GM18951 (cell line): ENCODE measurements around the gene OPCML.

Experiments
- POLR2A ChIP-seq: IDR thresholded peaks from 4 replicates; pipeline ENCODE4 v1.6.1; 2011; ENCODE audit warnings: mild to moderate bottlenecking; ENCODE audit not compliant: insufficient read length, insufficient read depth; ENCODE audit errors: extremely low read depth
- in situ Hi-C: fragments of 300-500 bp; cut with MboI; formaldehyde crosslinking; loops from one replicate; pipeline ENCODE4 v1.12.0; 2022; ENCODE audit warnings: low sequenced_read_pairs, mixed read lengths, inconsistent platforms; ENCODE audit not compliant: unreplicated experiment

Gene OPCML

DNA sequence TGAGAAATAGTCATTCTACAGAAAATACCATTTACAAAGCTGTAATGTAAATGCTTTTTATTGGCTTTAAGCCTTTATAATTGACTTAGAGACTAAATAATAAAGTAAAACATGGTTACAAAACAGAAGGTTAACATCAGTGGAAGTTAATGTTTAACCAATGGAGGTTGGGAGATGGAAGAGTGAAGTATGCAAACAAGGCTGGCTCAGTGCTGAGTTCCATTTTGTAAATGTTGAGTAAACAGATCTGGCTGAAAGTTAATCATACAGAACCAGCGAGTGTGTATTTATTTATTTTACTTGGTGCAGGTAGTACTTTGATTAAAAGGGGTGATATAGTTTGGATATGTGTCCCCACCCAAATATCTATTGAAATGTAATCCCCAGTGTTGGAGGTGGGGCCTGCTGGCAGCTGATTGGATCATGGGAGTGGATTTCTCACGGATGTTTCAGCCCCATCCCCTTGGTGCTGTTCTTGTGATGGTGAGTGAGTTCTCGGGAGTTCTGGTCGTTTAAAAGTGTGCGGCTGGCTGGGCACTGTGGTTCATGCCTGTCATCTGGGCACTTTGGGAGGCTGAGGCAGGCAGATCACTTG, 827.4 kb downstream of the OPCML start:
- in situ Hi-C loops: no loop called here
- no peak for TF ChIP-seq POLR2A

- in situ Hi-C loops: no loop called here
- TF ChIP-seq POLR2A: no peak
These were observed 839.4 kb downstream of the OPCML start for GRCh38 chr11:132692891-132693290.

DNA sequence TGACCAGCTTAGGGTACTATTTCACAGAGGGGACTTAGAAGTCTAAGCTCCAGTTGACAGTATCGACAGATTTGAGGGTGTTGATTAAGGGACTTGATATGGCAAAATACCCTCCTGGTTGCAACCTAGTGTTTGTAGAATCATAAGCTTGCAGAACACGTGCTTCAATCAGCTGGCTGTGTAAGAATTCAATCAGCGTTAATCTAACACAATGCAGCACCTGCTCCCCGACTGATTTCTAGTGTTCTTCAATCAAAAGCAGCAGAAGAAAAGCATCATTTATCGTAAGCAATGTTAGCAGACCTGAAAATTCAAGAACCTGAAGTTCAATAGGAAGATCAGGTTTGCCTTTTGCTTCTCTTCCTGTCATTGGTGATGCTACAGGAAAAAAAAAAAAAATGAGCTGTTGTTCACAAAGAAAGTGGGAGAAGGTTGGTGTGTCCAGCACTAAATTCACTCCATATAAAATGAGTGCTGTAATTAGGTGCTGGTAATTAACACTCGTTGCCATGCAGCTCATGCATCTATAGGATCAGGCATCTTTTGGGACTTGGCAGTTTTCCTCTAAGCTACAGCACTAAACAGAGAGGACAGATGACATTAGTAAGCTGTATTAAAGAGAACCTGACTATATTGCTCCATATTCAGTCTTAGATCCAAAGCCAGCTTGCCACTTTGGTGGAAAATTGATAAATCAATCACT, 840.3 kb downstream of the OPCML start:
- TF ChIP-seq POLR2A: no peak
- in situ Hi-C loops: no loop called here

DNA sequence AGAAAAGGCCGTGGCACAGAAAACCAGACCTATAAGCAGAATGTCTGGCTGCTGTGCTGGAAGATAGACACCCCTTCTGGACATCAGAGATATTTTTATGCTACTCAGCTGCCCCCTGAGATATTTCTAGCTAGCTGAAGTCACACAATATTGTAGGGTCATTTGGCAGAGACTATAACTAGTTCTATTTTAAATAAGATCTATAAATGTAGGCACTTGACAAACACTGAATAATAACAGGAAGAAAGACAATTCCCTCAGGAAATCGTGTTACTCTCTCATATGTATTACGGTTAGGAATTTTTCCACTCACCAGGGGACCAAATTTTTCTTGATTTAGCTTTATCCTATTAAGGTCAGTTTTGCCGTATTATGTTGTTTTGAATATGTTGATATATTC, 845.4 kb downstream of the OPCML start:
- TF ChIP-seq POLR2A: no peak
- in situ Hi-C loops: no loop called here

DNA sequence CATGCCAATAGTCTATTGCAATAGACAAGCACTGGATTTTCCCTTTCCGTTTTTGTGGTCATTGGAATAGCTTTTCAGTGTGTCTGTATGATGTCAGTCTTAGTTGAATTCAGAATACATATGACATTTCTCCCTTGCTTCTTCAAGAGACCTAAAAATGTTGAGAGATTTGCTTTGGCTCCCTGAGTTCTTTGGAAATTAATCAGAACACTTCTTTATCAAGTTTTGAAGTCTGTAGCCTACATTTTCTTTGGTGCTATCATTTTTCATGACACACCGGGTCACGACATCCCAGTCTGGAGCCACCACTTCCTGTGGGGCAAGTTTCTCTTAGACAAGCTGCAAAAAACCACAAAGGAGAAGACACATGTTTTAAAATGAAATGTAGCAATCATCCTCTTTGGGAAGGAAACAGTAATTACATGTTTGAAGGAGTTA, 847.1 kb downstream of the OPCML start:
- in situ Hi-C loops: no loop called here
- no peak for TF ChIP-seq POLR2A

DNA sequence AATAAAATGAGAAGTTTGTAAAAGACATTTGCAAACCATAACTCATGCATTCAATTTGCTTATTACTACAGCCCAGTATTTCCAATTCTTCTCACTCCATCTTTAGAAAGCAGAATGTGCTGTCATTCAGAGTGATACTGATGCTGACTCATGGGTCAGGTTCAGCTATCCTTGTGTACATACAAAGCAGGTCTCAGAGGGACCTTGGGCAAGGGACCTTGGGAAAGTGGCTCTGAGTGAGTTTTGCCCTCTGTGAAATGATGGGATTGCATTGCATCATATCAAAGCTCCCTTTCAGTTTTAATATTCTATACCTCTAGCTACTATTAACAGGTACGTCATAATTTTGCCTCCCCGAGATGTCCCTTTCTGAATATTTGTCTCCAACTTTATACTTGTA, 848.7 kb downstream of the OPCML start:
- no peak for TF ChIP-seq POLR2A
- in situ Hi-C loops: no loop called here

DNA sequence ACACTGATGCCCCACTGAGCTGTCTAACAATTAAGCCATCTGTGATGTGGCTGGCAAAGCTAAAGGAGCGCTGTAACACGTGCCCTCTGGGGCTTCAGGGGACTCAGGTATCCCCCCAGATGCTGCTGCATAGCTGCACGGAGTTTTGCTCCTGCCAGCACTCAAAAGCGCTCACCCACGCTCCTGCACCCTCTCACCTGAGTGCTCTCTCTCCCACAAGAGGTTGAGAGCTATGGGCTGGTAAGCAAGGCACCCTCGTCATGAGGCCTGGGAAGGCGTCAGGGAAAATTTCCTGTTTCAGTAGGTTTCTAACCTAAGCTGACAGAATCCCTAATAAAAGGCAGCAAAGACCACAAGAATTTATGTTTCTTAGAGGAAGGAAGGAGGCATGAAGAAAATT, 850.3 kb downstream of the OPCML start:
- in situ Hi-C loops: no loop called here
- TF ChIP-seq POLR2A: no peak

DNA sequence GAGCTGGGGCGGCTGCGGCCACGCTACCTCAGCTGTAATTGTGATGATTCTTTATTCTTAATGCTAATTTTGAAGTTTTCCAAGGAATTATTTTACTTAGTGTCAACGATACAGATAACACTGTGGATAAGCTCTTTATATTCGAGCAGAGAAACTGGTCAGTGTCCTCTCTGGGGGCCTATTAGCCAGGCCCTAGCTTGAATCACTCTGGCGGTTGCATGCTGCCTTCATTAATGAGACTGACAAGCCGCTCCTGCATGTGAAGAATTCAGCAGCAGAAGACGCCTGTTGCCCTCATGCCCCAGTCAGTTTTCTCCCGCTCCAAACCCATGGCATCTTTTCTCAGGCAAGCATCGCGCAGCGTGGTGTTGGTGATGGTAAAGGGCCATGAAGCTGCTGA, 851.7 kb downstream of the OPCML start:
- no peak for TF ChIP-seq POLR2A
- in situ Hi-C loops: no loop called here

DNA sequence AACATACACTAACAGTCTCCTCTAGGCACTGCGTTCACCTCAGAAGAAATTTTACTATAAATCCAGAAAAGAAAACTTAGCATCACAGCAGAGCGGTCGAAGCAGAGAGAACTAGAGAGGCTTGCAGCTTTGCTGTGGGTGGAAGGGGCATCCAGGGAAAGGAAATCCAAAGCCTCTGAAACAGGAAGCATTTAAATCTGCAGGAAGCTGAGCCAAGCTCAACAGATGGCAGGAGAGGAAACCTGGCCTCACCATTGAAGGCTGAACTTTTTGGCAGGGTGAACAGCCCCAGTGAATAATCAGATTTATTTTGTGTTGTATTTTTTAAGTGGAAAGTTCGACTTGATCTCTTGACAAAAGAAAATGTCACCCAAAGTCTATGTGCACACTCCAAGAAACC, 858.1 kb downstream of the OPCML start:
- in situ Hi-C loops: no loop called here

GRCh38 chr11:132671851-132672370, 860.4 kb downstream of the OPCML start:
- in situ Hi-C loops: no loop called here

More for the DNA sequence above, 858.1 kb downstream of the OPCML start:
- no peak for TF ChIP-seq POLR2A

GRCh38 chr11:132670921-132671675, 861.2 kb downstream of the OPCML start:
- in situ Hi-C loops: no loop called here
- TF ChIP-seq POLR2A: no peak

More at GRCh38 chr11:132671851-132672370, 860.4 kb downstream of the OPCML start:
- TF ChIP-seq POLR2A: no peak

DNA sequence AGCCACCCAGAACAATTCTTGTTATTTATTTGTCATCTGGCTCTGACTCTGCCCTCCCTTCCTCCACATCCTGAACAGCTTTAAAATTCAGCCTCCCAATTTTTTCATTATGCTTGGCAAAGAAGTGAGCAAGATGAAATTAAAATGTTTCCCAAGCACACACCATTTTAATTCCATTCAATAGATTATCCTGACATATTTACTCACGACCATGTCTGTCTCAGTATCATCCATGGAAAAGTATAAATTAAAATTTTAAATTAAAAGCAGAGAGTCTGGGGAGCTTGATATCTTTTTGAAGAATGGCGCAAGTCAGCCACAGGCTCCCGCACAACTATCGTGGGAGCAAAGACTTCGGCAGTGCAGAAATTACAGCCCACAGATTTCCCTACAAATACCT, 862.4 kb downstream of the OPCML start:
- in situ Hi-C loops: no loop called here
- TF ChIP-seq POLR2A: no peak

DNA sequence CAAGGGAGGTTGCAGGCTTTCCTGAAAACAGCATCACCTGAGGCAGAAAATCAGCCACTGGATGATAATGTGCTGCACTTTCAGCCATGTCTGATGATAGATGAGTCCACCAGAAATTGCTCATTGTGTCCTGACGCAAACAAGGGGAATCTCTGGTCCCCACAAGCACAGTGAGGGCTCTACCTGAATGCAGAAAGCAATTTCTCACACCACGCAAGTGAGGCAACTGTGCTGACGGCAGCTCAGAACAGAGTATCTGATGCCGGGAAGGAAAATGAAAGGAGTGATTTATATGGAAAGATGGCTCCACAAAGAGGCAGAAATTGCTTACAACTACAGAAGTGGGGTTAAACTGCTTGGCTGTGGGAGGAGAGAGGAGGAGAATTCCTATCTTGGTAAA, 867.1 kb downstream of the OPCML start:
- in situ Hi-C loops: no loop called here

More for the DNA sequence above, 867.1 kb downstream of the OPCML start:
- TF ChIP-seq POLR2A: no peak
